ENCODE measurements around the gene MROH2A.

The MROH2A gene

DNA sequence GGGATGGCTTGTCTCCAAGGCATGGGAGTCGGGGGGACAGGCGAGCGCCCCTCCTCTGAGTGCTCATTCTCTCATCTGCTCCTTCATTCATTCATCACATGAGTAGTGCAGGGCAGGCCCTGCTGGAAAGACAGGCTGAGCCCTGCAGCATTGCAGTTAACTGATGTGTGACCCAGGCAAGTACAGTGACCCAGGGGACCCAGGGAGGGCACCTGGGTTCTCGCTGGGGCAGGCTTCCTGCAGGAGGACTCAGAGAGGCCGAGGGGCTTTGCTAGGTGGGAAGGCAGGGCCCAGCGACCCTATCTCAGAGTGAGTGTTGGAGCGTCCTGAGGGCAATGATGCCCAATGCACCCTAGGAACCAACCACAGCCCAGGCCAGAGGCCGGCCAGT lies 45.6 kb downstream of the MROH2A start:
- Histone ChIP-seq H3K36me3 (ENCODE audit: control insufficient read depth in 2 of 2, insufficient read depth in 1 of 2, low read length in 2 of 2) (no peaks in the 10 kb centered on the region), H3K9me3 (ENCODE audit: control insufficient read depth, insufficient read depth, low read depth, low read length) (no peaks in the 10 kb centered on the region), H3K27ac (ENCODE audit: extremely low read depth, low read depth, low read length) (no peak overlapping the region), H3K4me1 (ENCODE audit: control insufficient read depth, insufficient read depth, low read length) (no peaks in the 10 kb centered on the region), H3K4me3 (ENCODE audit: low read depth, low read length) (no peak overlapping the region)
- TF ChIP-seq ZNF350 (tag by site-specific recombination; IDR thresholded peaks at IDR 0.05) (no peak), ZNF514 (tag by site-specific recombination; IDR thresholded peaks at IDR 0.05) (no peak), ZNF792 (tag by site-specific recombination; IDR thresholded peaks at IDR 0.05) (no peak), REPIN1 (tag by site-specific recombination; IDR thresholded peaks at IDR 0.05; ENCODE audit: low read depth) (no peak), ZNF266 (tag by site-specific recombination; IDR thresholded peaks at IDR 0.05; ENCODE audit: low read depth) (no peak), ZBTB26 (tag by site-specific recombination; optimal IDR thresholded peaks at IDR 0.05) (no peak), ZNF654 (tag by site-specific recombination; IDR thresholded peaks at IDR 0.05; ENCODE audit: low read depth) (no peak), ZNF785 (tag by site-specific recombination; IDR thresholded peaks at IDR 0.05) (no peak), ZSCAN16 (tag by site-specific recombination; IDR thresholded peaks at IDR 0.05) (no peak), ZNF239 (tag by site-specific recombination; IDR thresholded peaks at IDR 0.05) (no peak), OVOL3 (tag by site-specific recombination; IDR thresholded peaks at IDR 0.05) (no peak), ZNF391 (tag by site-specific recombination; IDR thresholded peaks at IDR 0.05; ENCODE audit: borderline replicate concordance, low read depth) (no peak), ZNF221 (tag by site-specific recombination; IDR thresholded peaks at IDR 0.05; ENCODE audit: borderline replicate concordance) (no peak), ZNF660 (tag by site-specific recombination; IDR thresholded peaks at IDR 0.05) (no peak), ZNF664 (tag by site-specific recombination; IDR thresholded peaks at IDR 0.05) (no peak), ZFP37 (tag by site-specific recombination; IDR thresholded peaks at IDR 0.05) (no peak), ZNF169 (tag by site-specific recombination; IDR thresholded peaks at IDR 0.05) (no peak), ZBTB11 (tag by site-specific recombination; conservative IDR thresholded peaks at IDR 0.05; ENCODE audit: low read depth) (no peak)
- TF ChIP-seq, protein P1, sequence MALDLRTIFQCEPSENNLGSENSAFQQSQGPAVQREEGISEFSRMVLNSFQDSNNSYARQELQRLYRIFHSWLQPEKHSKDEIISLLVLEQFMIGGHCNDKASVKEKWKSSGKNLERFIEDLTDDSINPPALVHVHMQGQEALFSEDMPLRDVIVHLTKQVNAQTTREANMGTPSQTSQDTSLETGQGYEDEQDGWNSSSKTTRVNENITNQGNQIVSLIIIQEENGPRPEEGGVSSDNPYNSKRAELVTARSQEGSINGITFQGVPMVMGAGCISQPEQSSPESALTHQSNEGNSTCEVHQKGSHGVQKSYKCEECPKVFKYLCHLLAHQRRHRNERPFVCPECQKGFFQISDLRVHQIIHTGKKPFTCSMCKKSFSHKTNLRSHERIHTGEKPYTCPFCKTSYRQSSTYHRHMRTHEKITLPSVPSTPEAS (tag by site-specific recombination; IDR thresholded peaks at IDR 0.05): no peak
- ChIA-PET CTCF (no interaction called here), POLR2A (no interaction called here)

DNA sequence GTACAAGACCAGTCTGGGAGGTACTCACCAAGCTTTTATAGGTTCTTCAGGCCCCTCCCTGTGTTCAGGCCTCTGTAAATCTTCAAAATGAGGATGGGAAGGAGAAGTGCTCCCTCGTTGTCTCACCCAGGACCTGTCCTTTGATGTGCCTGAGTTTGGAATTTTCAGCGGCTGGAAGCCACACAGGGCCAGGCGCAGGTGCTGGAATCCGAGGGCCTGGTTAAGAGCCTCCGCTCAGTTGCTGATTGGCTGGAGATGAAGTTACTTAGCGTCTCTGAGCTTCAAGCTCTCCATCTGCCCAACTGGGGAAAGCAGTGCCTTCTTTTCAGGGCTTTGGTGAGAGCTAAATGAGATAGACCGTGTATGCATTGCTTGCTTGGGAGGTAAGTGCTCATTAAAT lies 46.2 kb downstream of the MROH2A start:
- Histone ChIP-seq H3K4me3 (ENCODE audit: low read depth, low read length) (no peak overlapping the region), H3K4me1 (ENCODE audit: control insufficient read depth, insufficient read depth, low read length) (no peaks in the 10 kb centered on the region), H3K36me3 (ENCODE audit: control insufficient read depth in 2 of 2, insufficient read depth in 1 of 2, low read length in 2 of 2) (no peaks in the 10 kb centered on the region), H3K9me3 (ENCODE audit: control insufficient read depth, insufficient read depth, low read depth, low read length) (no peaks in the 10 kb centered on the region), H3K27ac (ENCODE audit: extremely low read depth, low read depth, low read length) (no peak overlapping the region)
- POLR2A ChIA-PET: no interaction called here
- no peak for TF ChIP-seq INSM2 (tag by site-specific recombination; IDR thresholded peaks at IDR 0.05)
- no peak for TF ChIP-seq ZNF221 (tag by site-specific recombination; IDR thresholded peaks at IDR 0.05; ENCODE audit: borderline replicate concordance)
- TF ChIP-seq, protein P2, sequence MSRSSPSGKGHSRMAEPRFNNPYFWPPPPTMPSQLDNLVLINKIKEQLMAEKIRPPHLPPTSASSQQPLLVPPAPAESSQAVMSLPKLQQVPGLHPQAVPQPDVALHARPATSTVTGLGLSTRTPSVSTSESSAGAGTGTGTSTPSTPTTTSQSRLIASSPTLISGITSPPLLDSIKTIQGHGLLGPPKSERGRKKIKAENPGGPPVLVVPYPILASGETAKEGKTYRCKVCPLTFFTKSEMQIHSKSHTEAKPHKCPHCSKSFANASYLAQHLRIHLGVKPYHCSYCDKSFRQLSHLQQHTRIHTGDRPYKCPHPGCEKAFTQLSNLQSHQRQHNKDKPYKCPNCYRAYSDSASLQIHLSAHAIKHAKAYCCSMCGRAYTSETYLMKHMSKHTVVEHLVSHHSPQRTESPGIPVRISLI (tag by site-specific recombination; IDR thresholded peaks at IDR 0.05): no peak
- TF ChIP-seq, protein P3, sequence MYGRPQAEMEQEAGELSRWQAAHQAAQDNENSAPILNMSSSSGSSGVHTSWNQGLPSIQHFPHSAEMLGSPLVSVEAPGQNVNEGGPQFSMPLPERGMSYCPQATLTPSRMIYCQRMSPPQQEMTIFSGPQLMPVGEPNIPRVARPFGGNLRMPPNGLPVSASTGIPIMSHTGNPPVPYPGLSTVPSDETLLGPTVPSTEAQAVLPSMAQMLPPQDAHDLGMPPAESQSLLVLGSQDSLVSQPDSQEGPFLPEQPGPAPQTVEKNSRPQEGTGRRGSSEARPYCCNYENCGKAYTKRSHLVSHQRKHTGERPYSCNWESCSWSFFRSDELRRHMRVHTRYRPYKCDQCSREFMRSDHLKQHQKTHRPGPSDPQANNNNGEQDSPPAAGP (tag by site-specific recombination; IDR thresholded peaks at IDR 0.05): no peak
- TF ChIP-seq ZNF76 (tag by site-specific recombination; IDR thresholded peaks at IDR 0.05; ENCODE audit: borderline replicate concordance, low read depth): no peak
- TF ChIP-seq, protein P4, sequence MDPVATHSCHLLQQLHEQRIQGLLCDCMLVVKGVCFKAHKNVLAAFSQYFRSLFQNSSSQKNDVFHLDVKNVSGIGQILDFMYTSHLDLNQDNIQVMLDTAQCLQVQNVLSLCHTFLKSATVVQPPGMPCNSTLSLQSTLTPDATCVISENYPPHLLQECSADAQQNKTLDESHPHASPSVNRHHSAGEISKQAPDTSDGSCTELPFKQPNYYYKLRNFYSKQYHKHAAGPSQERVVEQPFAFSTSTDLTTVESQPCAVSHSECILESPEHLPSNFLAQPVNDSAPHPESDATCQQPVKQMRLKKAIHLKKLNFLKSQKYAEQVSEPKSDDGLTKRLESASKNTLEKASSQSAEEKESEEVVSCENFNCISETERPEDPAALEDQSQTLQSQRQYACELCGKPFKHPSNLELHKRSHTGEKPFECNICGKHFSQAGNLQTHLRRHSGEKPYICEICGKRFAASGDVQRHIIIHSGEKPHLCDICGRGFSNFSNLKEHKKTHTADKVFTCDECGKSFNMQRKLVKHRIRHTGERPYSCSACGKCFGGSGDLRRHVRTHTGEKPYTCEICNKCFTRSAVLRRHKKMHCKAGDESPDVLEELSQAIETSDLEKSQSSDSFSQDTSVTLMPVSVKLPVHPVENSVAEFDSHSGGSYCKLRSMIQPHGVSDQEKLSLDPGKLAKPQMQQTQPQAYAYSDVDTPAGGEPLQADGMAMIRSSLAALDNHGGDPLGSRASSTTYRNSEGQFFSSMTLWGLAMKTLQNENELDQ (tag by site-specific recombination; IDR thresholded peaks at IDR 0.05; ENCODE audit: low read depth): no peak
- CTCF ChIA-PET: no interaction called here

All from HEK293 (cell line).